HFF-Myc (cell line): ENCODE data around the gene MAP1A.
"Not testable (repeated sequence)": the region's sequence is repeated elsewhere in the genome, so short reads cannot be mapped to it uniquely, and the experiment has no call there.

Experiments used
- DNase-seq: peaks from one replicate; pipeline ENCODE4 v3.0.0-alpha.2; 2011; ENCODE audit warnings: low read depth; ENCODE audit errors: extremely low read depth
- H3K4me3 ChIP-seq: replicated peaks from 2 replicates; pipeline ENCODE4 v1.5.1; 2011; ENCODE audit warnings: low read depth, mild to moderate bottlenecking, control low read depth, low read length
- CTCF ChIP-seq: IDR thresholded peaks from 2 replicates; pipeline ENCODE4 v1.5.1; 2012; ENCODE audit warnings: mild to moderate bottlenecking, low read depth, low read length, control low read depth; ENCODE audit errors: missing control alignments

Gene MAP1A

GRCh38 chr15:43529141-43529540 is 11.7 kb downstream of the MAP1A start:
- no peak for DNase-seq
- TF ChIP-seq CTCF, result no peak
- H3K4me3 ChIP-seq, result no peak overlapping the region

GRCh38 chr15:43529587-43530345 is 12.4 kb downstream of the MAP1A start:
- TF ChIP-seq CTCF, result no peak

GRCh38 chr15:43531018-43531670 is 13.7 kb downstream of the MAP1A start:
- TF ChIP-seq CTCF, result no peak
- H3K4me3 ChIP-seq, result no peak overlapping the region
- DNase-seq, result no peak

More at GRCh38 chr15:43529587-43530345, 12.4 kb downstream of the MAP1A start:
- no peak overlapping the region for H3K4me3 ChIP-seq
- DNase-seq, result no peak

- H3K4me3 ChIP-seq, DNase-seq: not testable (repeated sequence)
These were observed 15.4 kb downstream of the MAP1A start for GRCh38 chr15:43532826-43533225.

- no peak for TF ChIP-seq CTCF
- no peak for DNase-seq
- no peak overlapping the region for H3K4me3 ChIP-seq
These were observed 17.5 kb downstream of the MAP1A start for GRCh38 chr15:43534897-43535296.

GRCh38 chr15:43538091-43538490 is 20.7 kb downstream of the MAP1A start:
- TF ChIP-seq CTCF, result no peak
- DNase-seq, result no peak
- H3K4me3 ChIP-seq, result no peak overlapping the region

GRCh38 chr15:43541785-43542184 is 24.4 kb downstream of the MAP1A start:
- no peak overlapping the region for H3K4me3 ChIP-seq
- TF ChIP-seq CTCF, result no peak
- DNase-seq, result no peak
